Transverse colon (tissue), 4 donors: ENCODE results near the gene EML1. TPM values are rescaled to one million over a fixed set of nuclear protein-coding genes. Genes with fewer than 3 reads are reported as not detected.

Experiments used
- DNase-seq: peaks from one replicate; pipeline ENCODE4 v3.0.0-alpha.2; 2019
- H3K27ac ChIP-seq, 4 donors: fragments of 200-600 bp; sonication (generic); 2 replicates each; pipeline ENCODE4 v1.5.1; 2016 to 2018; ENCODE audit warnings: inconsistent platforms in 4 of 4
- H3K27me3 ChIP-seq: fragments of 200-600 bp; sonication (generic); 2 replicates; pipeline ENCODE4 v1.5.1; 2017; ENCODE audit warnings: inconsistent platforms
- H3K36me3 ChIP-seq, 4 donors: fragments of 200-600 bp; sonication (generic); 2 replicates each; pipeline ENCODE4 v1.5.1; 2017 to 2019; ENCODE audit warnings: inconsistent platforms in 4 of 4
- H3K4me1 ChIP-seq, 4 donors: fragments of 200-600 bp; sonication (generic); 2 replicates each; pipeline ENCODE4 v1.5.1; 2017 to 2020; ENCODE audit warnings: inconsistent platforms in 4 of 4
- H3K4me3 ChIP-seq, 4 donors: fragments of 200-600 bp; sonication (generic); 1 replicate in 1 of 4; 2 replicates in 3 of 4; pipeline versions ENCODE4 v1.5.1 to v1.6.1; 2017 to 2019; ENCODE audit warnings: inconsistent platforms in 4 of 4
- H3K9me3 ChIP-seq, 2 donors: fragments of 200-600 bp; sonication (generic); 2 replicates each; pipeline ENCODE4 v1.5.1; 2017 to 2019; ENCODE audit warnings: inconsistent platforms in 2 of 2
- CTCF ChIP-seq, 5 experiments: fragments of 200-600 bp in 3 of 5; fragments of 450-650 bp in 2 of 5; sonication (generic) in 3 of 5; IDR thresholded peaks; 1 replicate in 2 of 5; 2 replicates in 3 of 5; pipeline ENCODE4 v1.5.1; 2016 to 2017; ENCODE audit warnings: antibody characterized with exemption in 5 of 5, inconsistent platforms in 3 of 5, mild to moderate bottlenecking in 2 of 5, moderate library complexity in 1 of 5
- EP300 ChIP-seq: sonication (generic); formaldehyde crosslinking; IDR thresholded peaks from one replicate; pipeline ENCODE4 v1.6.1; 2017; ENCODE audit warnings: antibody characterized with exemption, low read depth
- POLR2A ChIP-seq: fragments of 450-650 bp; IDR thresholded peaks from one replicate; pipeline ENCODE4 v1.6.1; 2016; ENCODE audit warnings: antibody characterized with exemption, mild to moderate bottlenecking, moderate library complexity
- POLR2AphosphoS5 ChIP-seq, 3 donors: sonication (generic); formaldehyde crosslinking; IDR thresholded peaks; one replicate each; pipeline ENCODE4 v1.6.1; 2016; ENCODE audit warnings: antibody characterized with exemption in 3 of 3
- WGBS, 2 donors: methylation state at CpG; one replicate each; pipeline ENCODE4 v1.1.5; 2018; ENCODE audit warnings: low coverage in 1 of 2; 5-methylcytosine and 5-hydroxymethylcytosine counted together
- in situ Hi-C, 4 donors: fragments of 200-750 bp; cut with MboI; loops; one replicate each; pipeline versions ENCODE4 v1.15.0 to v1.15.1; 2017; ENCODE audit warnings: low sequenced_read_pairs in 3 of 4, low pct_ligation_motif_present in 1 of 4, low pct_unique_long_range_greater_than_20kb in 1 of 4
- intact Hi-C: fragments of 100-400 bp; cut with DNase I; formaldehyde crosslinking; loops from one replicate; pipeline ENCODE4 v1.15.1; 2023; ENCODE audit warnings: low total_unique reads
- total RNA-seq, 4 donors: library from RNA; depleted of rRNA; stranded (reverse); fragments of >200 nt; gene quantifications; one replicate each; pipeline ENCODE4 v1.1.0, GENCODE V29; 2016

EML1 gene
- total RNA-seq, 4 donors from 2014 or later = 16.8 to 59.5 (median 21.9) TPM

GRCh38 chr14:99749763-99750715 lies 43.2 kb upstream of the EML1 start:
- in situ Hi-C loops = no loop called here
- H3K4me1 ChIP-seq = peaks cover 30 to 64% (median 39%) of the 10 kb centered on the region in 4 donors
- H3K27ac ChIP-seq = peak overlapping the region; percentile 6 to 42 (median 20)
- WGBS, 2 donors = 60% methylated on average over 2 to 22 of the region's 23 CpGs
- no peaks in the 10 kb centered on the region for H3K36me3 ChIP-seq
- H3K4me3 ChIP-seq = no peak overlapping the region
- H3K27me3 ChIP-seq = peaks cover 7% of the 10 kb centered on the region
- TF ChIP-seq POLR2A (no peak), CTCF (IDR thresholded peaks at IDR 0.05) (no peak)
- intact Hi-C loops = loop anchor here (5.0 kb wide), 1 partner anchor 37 kb away; no protein-coding TSS in a partner anchor
- DNase-seq = no peak
- no peaks in the 10 kb centered on the region for H3K9me3 ChIP-seq

DNA sequence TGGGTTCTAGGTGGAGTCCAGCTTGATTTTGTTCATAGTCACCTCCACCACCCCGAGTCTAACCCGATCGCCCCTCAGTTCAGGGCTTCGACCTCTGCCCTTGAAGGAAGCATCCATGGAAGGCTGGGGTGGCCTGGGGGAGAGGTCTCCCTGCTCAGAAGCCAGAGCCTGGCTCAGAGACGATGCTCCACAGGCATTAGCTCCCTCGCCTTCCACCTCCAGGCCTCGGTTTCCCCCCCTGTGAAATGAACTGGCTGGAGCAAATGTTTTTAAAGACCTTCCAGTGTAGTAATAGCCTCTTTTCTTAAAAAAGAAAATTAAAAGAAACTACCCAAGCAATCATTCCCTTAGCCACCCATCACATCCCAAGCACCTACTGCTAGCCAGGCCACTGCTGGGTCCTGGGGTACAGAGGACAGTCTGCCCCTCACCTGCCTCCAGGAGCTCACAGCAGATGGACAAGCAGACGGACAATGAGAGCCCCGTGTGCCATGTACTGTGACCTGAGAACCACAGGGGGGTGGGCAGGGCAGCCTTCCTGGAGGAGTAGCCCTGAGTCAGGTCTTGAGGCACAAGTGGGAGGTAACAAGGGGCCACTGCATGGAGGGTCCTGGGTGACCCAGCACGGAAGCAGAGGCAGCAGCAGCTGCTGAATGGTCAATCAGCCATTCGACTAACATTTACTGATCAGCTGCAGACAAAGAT lies 42.3 kb upstream of the EML1 start:
- H3K9me3 ChIP-seq = no peaks in the 10 kb centered on the region
- H3K4me1 ChIP-seq = peaks cover 35 to 64% (median 43%) of the 10 kb centered on the region in 4 donors
- no peak for DNase-seq
- intact Hi-C loops (loop anchor here (5.0 kb wide), 1 partner anchor 36 kb away; no protein-coding TSS in a partner anchor), in situ Hi-C loops (no loop called here)
- no peaks in the 10 kb centered on the region for H3K36me3 ChIP-seq
- no peak overlapping the region for H3K4me3 ChIP-seq
- peak overlapping the region in 3 of 4 donors; percentile 80 to 83 (median 81) for H3K27ac ChIP-seq
- peaks cover 7% of the 10 kb centered on the region for H3K27me3 ChIP-seq
- TF ChIP-seq POLR2A = no peak
- TF ChIP-seq EP300 = no peak
- TF ChIP-seq CTCF (IDR thresholded peaks at IDR 0.05) = no peak
- TF ChIP-seq POLR2AphosphoS5 (IDR thresholded peaks at IDR 0.05) = no peak
- 77% methylated on average over 11 of the region's 11 CpGs; no CpG with 5 or more reads in 1 of the 2 donors for WGBS, 2 donors

DNA sequence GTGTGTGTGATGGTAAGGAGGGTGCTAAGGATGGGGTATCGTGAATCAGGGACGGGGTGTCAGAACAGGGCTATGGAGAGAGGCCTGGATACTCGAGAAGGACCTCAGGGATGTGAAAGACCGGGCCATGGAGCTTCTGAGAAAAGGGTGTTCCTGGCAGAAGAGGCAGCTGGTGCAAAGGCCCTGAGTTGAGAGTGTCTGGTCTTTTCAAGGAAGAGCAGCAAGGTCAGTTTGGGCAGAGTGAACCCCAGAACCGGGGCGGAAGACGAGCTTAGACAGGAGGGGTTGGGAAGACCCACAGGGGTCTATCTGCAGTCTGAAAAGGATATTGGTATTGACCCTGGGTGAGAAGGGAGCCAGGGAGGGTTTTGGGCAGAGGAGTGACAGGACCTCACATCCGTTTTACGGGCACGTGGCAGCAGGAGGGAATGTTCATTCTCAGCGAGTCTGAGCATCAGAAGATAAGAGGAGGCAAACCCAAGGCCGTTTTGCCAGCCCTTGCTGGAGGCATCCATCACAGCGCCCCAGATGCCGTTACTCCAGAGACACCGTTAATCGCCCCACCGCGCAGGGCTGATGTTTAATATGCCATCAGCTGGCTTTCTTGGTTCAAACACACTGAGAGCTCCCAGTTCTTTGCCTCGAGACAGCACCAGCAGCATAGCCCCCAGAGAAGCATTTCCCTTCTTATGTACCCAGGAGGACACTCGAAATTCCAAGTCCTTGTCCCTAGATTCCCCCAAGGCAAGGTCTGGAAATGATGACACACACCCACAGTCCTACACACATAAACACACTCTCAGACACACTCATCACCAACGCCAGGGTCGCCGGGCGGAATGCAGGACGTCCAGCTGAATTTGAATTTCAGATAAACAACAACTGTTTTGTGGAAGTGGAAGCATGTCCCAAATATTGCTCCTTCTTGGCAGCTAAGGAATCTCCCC lies 41.4 kb upstream of the EML1 start:
- intact Hi-C loops = loop anchor here (5.0 kb wide), 1 partner anchor 35 kb away; no protein-coding TSS in a partner anchor
- Histone ChIP-seq H3K27me3 (peaks cover 7% of the 10 kb centered on the region), H3K36me3 (no peaks in the 10 kb centered on the region), H3K27ac (peak overlapping the region; percentile 78 to 83 (median 80)), H3K9me3 (no peaks in the 10 kb centered on the region), H3K4me1 (peaks cover 34 to 64% (median 41%) of the 10 kb centered on the region in 4 donors), H3K4me3 (no peak overlapping the region)
- no peak for TF ChIP-seq POLR2A
- no peak for TF ChIP-seq CTCF (IDR thresholded peaks at IDR 0.05)
- peak in 1 of 3 donors; percentile 36 for TF ChIP-seq POLR2AphosphoS5 (IDR thresholded peaks at IDR 0.05)
- no peak for TF ChIP-seq EP300
- in situ Hi-C loops = no loop called here
- WGBS, 2 donors = 51 to 89% methylated on average over 5 to 25 of the region's 25 CpGs
- DNase-seq = no peak
